ENCODE measurements around the gene PDCD11. TPM values are rescaled to one million over a fixed set of nuclear protein-coding genes. Genes with fewer than 3 reads are reported as not detected.

The PDCD11 gene
- total and polyA plus RNA-seq, 2 of the 8 experiments (the other 6 are each of a cell fraction or from before 2014, with no cell fraction given): 18.1 to 79.1 TPM

GRCh38 chr10:103445767-103446567 lies 49.5 kb downstream of the PDCD11 start:
- FAIRE-seq: no peak
- no peaks in the 10 kb centered on the region for H3K23me2 ChIP-seq (ENCODE audit: low read depth, low read length)
- H3K18ac ChIP-seq (ENCODE audit: extremely low read depth, low read length): no peak overlapping the region
- H3K4ac ChIP-seq (replicated peaks; ENCODE audit: insufficient read length, low read depth, low read length): no peak overlapping the region
- no peak overlapping the region for H3K56ac ChIP-seq (replicated peaks; ENCODE audit: insufficient read length, low read depth, low read length)
- no peak overlapping the region for H4K5ac ChIP-seq (ENCODE audit: insufficient read length, low read depth, low read length)
- H2AK5ac ChIP-seq (ENCODE audit: low read depth, low read length): no peak overlapping the region
- H3K27ac ChIP-seq (ENCODE audit: low read depth, low read length): no peak overlapping the region
- H3K4me2 ChIP-seq (ENCODE audit: insufficient read depth in 1 of 2, low read depth in 2 of 2, low read length in 2 of 2): no peak overlapping the region
- H3K4me1 ChIP-seq (replicated peaks in 1 of 4; ENCODE audit: control insufficient read depth in 3 of 4, insufficient read depth in 4 of 4, low read length in 3 of 4): no peaks in the 10 kb centered on the region; a peak in 1 of 7 replicates
- no peak overlapping the region for H3K14ac ChIP-seq (ENCODE audit: insufficient read length)
- no peak overlapping the region for H3K23ac ChIP-seq (ENCODE audit: insufficient read length)
- no peaks in the 10 kb centered on the region; the same call in 1 of the 2 replicates for H3K79me1 ChIP-seq (ENCODE audit: low read depth, low read length)
- no peak overlapping the region for H3K4me3 ChIP-seq (ENCODE audit: extremely low read depth in 1 of 4, insufficient read depth in 2 of 4, low read depth in 3 of 4, low read length in 4 of 4)
- no peak overlapping the region for H2BK15ac ChIP-seq (ENCODE audit: low read length)
- no peak overlapping the region for H3K9ac ChIP-seq (replicated peaks in 1 of 4; ENCODE audit: extremely low read depth in 1 of 4, low read depth in 3 of 4, low read length in 3 of 4)
- H2AFZ ChIP-seq (ENCODE audit: low read length): no peak overlapping the region
- no peak overlapping the region for H2BK120ac ChIP-seq (replicated peaks; ENCODE audit: low read depth, low read length)
- H3K79me2 ChIP-seq (ENCODE audit: control insufficient read depth in 1 of 2, insufficient read depth in 2 of 2, low read length in 2 of 2): no peaks in the 10 kb centered on the region
- peaks cover 27 to 62% (median 54%) of the 10 kb centered on the region in 4 experiments for H3K36me3 ChIP-seq (ENCODE audit: control insufficient read depth in 2 of 4, insufficient read depth in 4 of 4, low read length in 3 of 4)
- CTCF ChIA-PET (ENCODE audit: partially characterized antibody): interaction anchor here (1.0 to 4.9 kb wide), 6 partner anchors 8 to 147 kb away, joined by 3 to 30 read pairs (median 4); no protein-coding TSS in a partner anchor
- H2BK5ac ChIP-seq (ENCODE audit: low read depth, low read length): no peak overlapping the region
- H3K27me3 ChIP-seq (replicated peaks in 1 of 4; ENCODE audit: control insufficient read depth in 3 of 4, extremely low read depth in 1 of 4, insufficient read depth in 3 of 4, low read length in 3 of 4): no peaks in the 10 kb centered on the region
- peaks cover 3 to 10% of the 10 kb centered on the region in 2 experiments for H4K20me1 ChIP-seq (replicated peaks in 1 of 2; ENCODE audit: control insufficient read depth in 1 of 2, insufficient read depth in 2 of 2, low read length in 2 of 2)
- no peak for TF ChIP-seq SIN3A (conservative IDR thresholded peaks at IDR 0.05 in 1 of 2, IDR thresholded peaks at IDR 0.05 in 1 of 2; ENCODE audit: low read depth in 1 of 2, low read length in 2 of 2)
- no peak for TF ChIP-seq TAF1 (IDR thresholded peaks at IDR 0.05; ENCODE audit: low read depth, low read length)
- TF ChIP-seq SP2 (IDR thresholded peaks at IDR 0.05; ENCODE audit: low read length): no peak
- TF ChIP-seq RAD21 (IDR thresholded peaks at IDR 0.05 in 1 of 2, conservative IDR thresholded peaks at IDR 0.05 in 1 of 2; ENCODE audit: low read depth in 2 of 2, low read length in 2 of 2): no peak
- TF ChIP-seq CEBPB (IDR thresholded peaks at IDR 0.05; ENCODE audit: low read depth, low read length): no peak
- TF ChIP-seq SP1 (IDR thresholded peaks at IDR 0.05; ENCODE audit: low read depth, low read length): no peak
- TF ChIP-seq, protein P1, sequence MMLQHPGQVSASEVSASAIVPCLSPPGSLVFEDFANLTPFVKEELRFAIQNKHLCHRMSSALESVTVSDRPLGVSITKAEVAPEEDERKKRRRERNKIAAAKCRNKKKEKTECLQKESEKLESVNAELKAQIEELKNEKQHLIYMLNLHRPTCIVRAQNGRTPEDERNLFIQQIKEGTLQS (IDR thresholded peaks at IDR 0.05; ENCODE audit: insufficient read depth, low read depth, low read length): no peak
- no peak for TF ChIP-seq TEAD4 (IDR thresholded peaks at IDR 0.05; ENCODE audit: low read depth, low read length)
- DNase-seq (ENCODE audit: low read depth in 1 of 2, low spot score in 2 of 2): no peak
- no peak overlapping the region for H4K8ac ChIP-seq (ENCODE audit: extremely low read depth, insufficient read depth, low read length)
- H3K9me3 ChIP-seq (ENCODE audit: insufficient read depth in 2 of 2, low read depth in 1 of 2, low read length in 1 of 2): no peaks in the 10 kb centered on the region
- H2BK12ac ChIP-seq (ENCODE audit: low read depth, low read length): no peak overlapping the region
- H2BK20ac ChIP-seq (ENCODE audit: low read length): no peak overlapping the region
- POLR2A ChIA-PET (ENCODE audit: partially characterized antibody): interaction anchor here (0.6 to 2.2 kb wide), 3 partner anchors 21 to 151 kb away, joined by 3 to 6 read pairs (median 3); partner anchors contain the start of gene ATP5MK
- no peak overlapping the region for H4K91ac ChIP-seq (replicated peaks; ENCODE audit: insufficient read length, low read length)
- WGBS, 2 experiments (ENCODE audit: extremely low coverage in 1 of 2, insufficient coverage in 1 of 2, insufficient read length in 1 of 2, insufficient replicate concordance in 2 of 2, low coverage in 1 of 2, low lambda C conversion rate in 2 of 2, missing lambda C conversion rate in 1 of 2): 89% methylated on average over 9 of the region's 12 CpGs; no CpG with 5 or more reads in 1 of the 2 experiments
